WTC11 (cell line): ENCODE data around the gene OGT. TPM values are rescaled to one million over a fixed set of nuclear protein-coding genes. Genes with fewer than 3 reads are reported as not detected.

Experiments used
- ATAC-seq: fragments of 200-7000 bp; cut with Tn5 transposase; 2 replicates; pipeline ENCODE4 v1.10.0; 2021; ENCODE audit warnings: mild to moderate bottlenecking, moderate library complexity
- CTCF ChIA-PET: fragments of 300-600 bp; sonication (Branson Sonifier 250); formaldehyde crosslinking; loops from one replicate; lab custom pipeline; 2021; ENCODE audit warnings: antibody characterized with exemption; lab: Charles Lee
- POLR2A ChIA-PET: fragments of 350-600 bp; sonication (Branson Sonifier 250); formaldehyde crosslinking; loops from one replicate; lab custom pipeline; 2021; ENCODE audit warnings: antibody characterized with exemption; lab: Charles Lee
- DNase-seq: peaks from one replicate; pipeline ENCODE4 v3.0.0; 2021; ENCODE audit warnings: low spot score
- H3K27ac Mint-ChIP-seq: 2 replicates; pipeline ENCODE4 v1.8.0; 2021; ENCODE audit warnings: mixed read lengths
- H3K27me3 Mint-ChIP-seq: 2 replicates; pipeline ENCODE4 v1.8.0; 2021; ENCODE audit warnings: low read depth, mild to moderate bottlenecking, moderate library complexity, mixed read lengths
- H3K36me3 Mint-ChIP-seq: 2 replicates; pipeline ENCODE4 v1.8.0; 2021; ENCODE audit warnings: mixed read lengths
- H3K4me1 Mint-ChIP-seq: 2 replicates; pipeline ENCODE4 v1.8.0; 2022; ENCODE audit warnings: mixed read lengths
- H3K4me3 Mint-ChIP-seq: 2 replicates; pipeline ENCODE4 v1.8.0; 2021; ENCODE audit warnings: mild to moderate bottlenecking, moderate library complexity, mixed read lengths
- H3K9me3 Mint-ChIP-seq: 2 replicates; pipeline ENCODE4 v1.8.0; 2021; ENCODE audit warnings: mixed read lengths
- ETV6 ChIP-seq: sonication (generic); formaldehyde crosslinking; IDR thresholded peaks from 2 replicates; pipeline ENCODE4 v1.8.1; 2022; ENCODE audit warnings: mild to moderate bottlenecking, missing genetic modification reagents
- JAZF1 ChIP-seq: fragments of 250-450 bp; sonication (Bioruptor Pico); IDR thresholded peaks from 2 replicates; pipeline ENCODE4 v1.9.0; 2021; ENCODE audit warnings: moderate library complexity, mild to moderate bottlenecking, inconsistent platforms
- NFYB ChIP-seq: sonication (generic); formaldehyde crosslinking; conservative IDR thresholded peaks from 2 replicates; pipeline ENCODE4 v1.8.0; 2022; ENCODE audit warnings: low read depth, missing genetic modification reagents
- NR2C2 ChIP-seq: sonication (generic); formaldehyde crosslinking; IDR thresholded peaks from 2 replicates; pipeline ENCODE4 v1.8.0; 2022; ENCODE audit warnings: mild to moderate bottlenecking, missing genetic modification reagents
- RELA ChIP-seq: sonication (generic); formaldehyde crosslinking; IDR thresholded peaks from 2 replicates; pipeline ENCODE4 v1.8.1; 2022; ENCODE audit warnings: missing genetic modification reagents, mild to moderate bottlenecking, borderline replicate concordance
- SP1 ChIP-seq: sonication (generic); formaldehyde crosslinking; conservative IDR thresholded peaks from 2 replicates; pipeline ENCODE4 v1.8.1; 2022; ENCODE audit warnings: missing genetic modification reagents
- TEAD1 ChIP-seq: sonication (generic); formaldehyde crosslinking; IDR thresholded peaks from 2 replicates; pipeline ENCODE4 v1.8.0; 2022; ENCODE audit warnings: mild to moderate bottlenecking, missing genetic modification reagents
- total RNA-seq: library from RNA; stranded (reverse); gene quantifications from 3 replicates; pipeline ENCODE4 v1.2.3, GENCODE V29; 2021
- TF ChIP-seq, protein P1 (sequence below): sonication (generic); formaldehyde crosslinking; IDR thresholded peaks from 2 replicates; pipeline ENCODE4 v1.8.1; 2023; ENCODE audit warnings: mild to moderate bottlenecking, missing genetic modification reagents
- TF ChIP-seq, protein P2 (sequence below): sonication (generic); formaldehyde crosslinking; IDR thresholded peaks from 2 replicates; pipeline ENCODE4 v1.8.1; 2023; ENCODE audit warnings: mild to moderate bottlenecking, missing genetic modification reagents, moderate library complexity
- TF ChIP-seq, protein P3 (sequence below): fragments of 250-450 bp; sonication (Bioruptor Pico); conservative IDR thresholded peaks from 2 replicates; pipeline ENCODE4 v1.9.0; 2021; ENCODE audit warnings: mild to moderate bottlenecking
- TF ChIP-seq, protein P4 (sequence below): sonication (generic); formaldehyde crosslinking; IDR thresholded peaks from 2 replicates; pipeline ENCODE4 v1.8.0; 2023; ENCODE audit warnings: missing genetic modification reagents, mild to moderate bottlenecking, borderline replicate concordance
- TF ChIP-seq, protein P5 (sequence below): sonication (generic); formaldehyde crosslinking; IDR thresholded peaks from 2 replicates; pipeline ENCODE4 v1.8.0; 2022; ENCODE audit warnings: mild to moderate bottlenecking, missing genetic modification reagents
- TF ChIP-seq, protein P6 (sequence below): sonication (generic); formaldehyde crosslinking; IDR thresholded peaks from 2 replicates; pipeline ENCODE4 v1.8.0; 2023; ENCODE audit warnings: missing genetic modification reagents
- TF ChIP-seq, protein P7 (sequence below): fragments of 250-450 bp; sonication (Bioruptor Pico); IDR thresholded peaks from 2 replicates; pipeline ENCODE4 v1.9.0; 2021; ENCODE audit warnings: mild to moderate bottlenecking, borderline replicate concordance

The OGT gene
- total RNA-seq, 1 experiment from 2014 or later, result 126 TPM

DNA sequence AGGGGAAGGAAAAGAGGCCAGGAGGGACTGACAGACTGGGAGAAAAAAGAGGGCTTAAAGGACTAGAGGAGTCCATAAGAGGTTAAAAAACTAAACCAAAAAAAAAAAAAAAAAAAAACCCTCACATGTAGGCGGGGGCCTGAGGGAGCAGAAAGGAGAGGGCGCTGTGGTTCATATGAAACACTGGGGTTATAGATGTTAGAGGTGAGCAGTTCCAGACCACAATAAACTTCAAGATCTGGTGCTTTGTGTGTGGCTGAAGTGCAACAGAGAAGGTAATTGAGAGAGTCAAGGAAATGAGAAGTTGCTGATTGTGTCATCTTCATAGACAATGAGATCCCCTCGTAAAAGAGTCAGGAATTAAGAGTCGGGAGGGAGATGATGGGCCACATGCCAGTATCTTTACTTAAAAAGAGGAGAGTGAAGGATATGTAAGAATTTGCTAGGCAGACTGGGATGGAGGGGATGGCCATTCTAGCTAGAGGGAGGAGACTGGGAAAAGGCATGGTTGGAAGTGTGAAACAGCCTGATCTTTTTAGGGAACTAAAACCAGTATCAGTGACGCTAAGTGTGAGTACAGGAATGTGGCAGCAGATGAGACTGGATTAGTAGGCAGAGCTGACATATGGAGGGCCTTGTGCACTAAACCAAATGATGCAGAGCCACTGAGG, 18.4 kb upstream of the OGT start (continued):
- TF ChIP-seq, protein P1, sequence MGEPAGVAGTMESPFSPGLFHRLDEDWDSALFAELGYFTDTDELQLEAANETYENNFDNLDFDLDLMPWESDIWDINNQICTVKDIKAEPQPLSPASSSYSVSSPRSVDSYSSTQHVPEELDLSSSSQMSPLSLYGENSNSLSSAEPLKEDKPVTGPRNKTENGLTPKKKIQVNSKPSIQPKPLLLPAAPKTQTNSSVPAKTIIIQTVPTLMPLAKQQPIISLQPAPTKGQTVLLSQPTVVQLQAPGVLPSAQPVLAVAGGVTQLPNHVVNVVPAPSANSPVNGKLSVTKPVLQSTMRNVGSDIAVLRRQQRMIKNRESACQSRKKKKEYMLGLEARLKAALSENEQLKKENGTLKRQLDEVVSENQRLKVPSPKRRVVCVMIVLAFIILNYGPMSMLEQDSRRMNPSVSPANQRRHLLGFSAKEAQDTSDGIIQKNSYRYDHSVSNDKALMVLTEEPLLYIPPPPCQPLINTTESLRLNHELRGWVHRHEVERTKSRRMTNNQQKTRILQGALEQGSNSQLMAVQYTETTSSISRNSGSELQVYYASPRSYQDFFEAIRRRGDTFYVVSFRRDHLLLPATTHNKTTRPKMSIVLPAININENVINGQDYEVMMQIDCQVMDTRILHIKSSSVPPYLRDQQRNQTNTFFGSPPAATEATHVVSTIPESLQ (CRISPR knock-in tag), result no peak
- TF ChIP-seq, protein P2, sequence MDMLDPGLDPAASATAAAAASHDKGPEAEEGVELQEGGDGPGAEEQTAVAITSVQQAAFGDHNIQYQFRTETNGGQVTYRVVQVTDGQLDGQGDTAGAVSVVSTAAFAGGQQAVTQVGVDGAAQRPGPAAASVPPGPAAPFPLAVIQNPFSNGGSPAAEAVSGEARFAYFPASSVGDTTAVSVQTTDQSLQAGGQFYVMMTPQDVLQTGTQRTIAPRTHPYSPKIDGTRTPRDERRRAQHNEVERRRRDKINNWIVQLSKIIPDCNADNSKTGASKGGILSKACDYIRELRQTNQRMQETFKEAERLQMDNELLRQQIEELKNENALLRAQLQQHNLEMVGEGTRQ (CRISPR knock-in tag), result no peak
- TF ChIP-seq, protein P3, sequence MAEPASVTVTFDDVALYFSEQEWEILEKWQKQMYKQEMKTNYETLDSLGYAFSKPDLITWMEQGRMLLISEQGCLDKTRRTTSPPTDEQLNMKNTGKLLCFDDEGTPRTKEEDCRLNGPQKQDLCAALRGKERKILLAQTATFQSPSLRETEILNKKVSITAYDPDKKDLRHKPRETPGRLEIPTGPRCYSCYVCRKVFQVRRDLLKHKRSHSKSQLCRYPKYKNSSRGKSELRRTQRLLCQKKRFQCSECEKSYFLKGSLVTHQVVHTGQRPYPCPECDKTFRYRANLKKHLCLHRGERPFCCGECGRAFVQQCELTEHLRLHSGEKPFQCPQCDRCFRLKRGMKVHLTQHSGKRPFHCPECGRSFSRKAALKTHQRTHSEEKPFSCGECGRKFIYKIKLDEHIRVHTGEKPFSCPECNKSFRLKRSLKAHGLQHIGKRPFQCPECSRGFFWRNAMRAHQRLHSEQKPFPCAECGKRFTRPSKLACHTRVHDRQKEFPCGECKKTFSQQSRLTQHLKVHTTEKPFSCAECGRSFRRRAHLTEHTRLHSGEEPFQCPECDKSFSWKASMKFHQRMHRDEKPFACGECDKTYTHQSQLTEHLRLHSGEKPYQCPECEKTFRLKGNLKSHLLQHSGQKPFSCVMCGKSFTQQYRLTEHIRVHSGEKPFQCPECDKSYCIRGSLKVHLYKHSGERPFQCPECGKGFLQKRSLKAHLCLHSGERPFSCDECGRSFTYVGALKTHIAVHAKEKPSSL (CRISPR knock-in tag), result no peak

DNA sequence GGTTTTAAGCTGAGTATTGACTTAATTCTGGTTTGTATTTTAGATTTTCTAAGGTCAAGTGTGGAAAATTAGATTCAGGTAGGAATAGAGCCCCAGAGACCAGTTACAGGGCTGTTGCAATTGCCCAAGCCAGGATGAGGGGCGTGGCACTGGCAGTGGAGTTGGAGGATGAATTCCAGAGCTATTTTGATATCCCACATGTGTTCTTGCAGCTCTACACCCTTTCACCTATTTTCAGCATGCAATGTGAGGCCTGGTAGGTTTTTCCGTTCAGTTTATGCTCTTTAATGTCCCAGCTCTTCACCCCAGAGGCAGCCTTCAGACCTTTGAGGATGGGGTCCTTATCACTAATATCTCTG, 17.9 kb upstream of the OGT start:
- no peaks in the 10 kb centered on the region for H3K27me3 Mint-ChIP-seq
- H3K9me3 Mint-ChIP-seq, result peaks cover 8% of the 10 kb centered on the region
- TF ChIP-seq, protein P4, sequence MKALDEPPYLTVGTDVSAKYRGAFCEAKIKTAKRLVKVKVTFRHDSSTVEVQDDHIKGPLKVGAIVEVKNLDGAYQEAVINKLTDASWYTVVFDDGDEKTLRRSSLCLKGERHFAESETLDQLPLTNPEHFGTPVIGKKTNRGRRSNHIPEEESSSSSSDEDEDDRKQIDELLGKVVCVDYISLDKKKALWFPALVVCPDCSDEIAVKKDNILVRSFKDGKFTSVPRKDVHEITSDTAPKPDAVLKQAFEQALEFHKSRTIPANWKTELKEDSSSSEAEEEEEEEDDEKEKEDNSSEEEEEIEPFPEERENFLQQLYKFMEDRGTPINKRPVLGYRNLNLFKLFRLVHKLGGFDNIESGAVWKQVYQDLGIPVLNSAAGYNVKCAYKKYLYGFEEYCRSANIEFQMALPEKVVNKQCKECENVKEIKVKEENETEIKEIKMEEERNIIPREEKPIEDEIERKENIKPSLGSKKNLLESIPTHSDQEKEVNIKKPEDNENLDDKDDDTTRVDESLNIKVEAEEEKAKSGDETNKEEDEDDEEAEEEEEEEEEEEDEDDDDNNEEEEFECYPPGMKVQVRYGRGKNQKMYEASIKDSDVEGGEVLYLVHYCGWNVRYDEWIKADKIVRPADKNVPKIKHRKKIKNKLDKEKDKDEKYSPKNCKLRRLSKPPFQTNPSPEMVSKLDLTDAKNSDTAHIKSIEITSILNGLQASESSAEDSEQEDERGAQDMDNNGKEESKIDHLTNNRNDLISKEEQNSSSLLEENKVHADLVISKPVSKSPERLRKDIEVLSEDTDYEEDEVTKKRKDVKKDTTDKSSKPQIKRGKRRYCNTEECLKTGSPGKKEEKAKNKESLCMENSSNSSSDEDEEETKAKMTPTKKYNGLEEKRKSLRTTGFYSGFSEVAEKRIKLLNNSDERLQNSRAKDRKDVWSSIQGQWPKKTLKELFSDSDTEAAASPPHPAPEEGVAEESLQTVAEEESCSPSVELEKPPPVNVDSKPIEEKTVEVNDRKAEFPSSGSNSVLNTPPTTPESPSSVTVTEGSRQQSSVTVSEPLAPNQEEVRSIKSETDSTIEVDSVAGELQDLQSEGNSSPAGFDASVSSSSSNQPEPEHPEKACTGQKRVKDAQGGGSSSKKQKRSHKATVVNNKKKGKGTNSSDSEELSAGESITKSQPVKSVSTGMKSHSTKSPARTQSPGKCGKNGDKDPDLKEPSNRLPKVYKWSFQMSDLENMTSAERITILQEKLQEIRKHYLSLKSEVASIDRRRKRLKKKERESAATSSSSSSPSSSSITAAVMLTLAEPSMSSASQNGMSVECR, result no peak
- TF ChIP-seq SP1 (CRISPR knock-in tag), result no peak
- TF ChIP-seq, protein P5, sequence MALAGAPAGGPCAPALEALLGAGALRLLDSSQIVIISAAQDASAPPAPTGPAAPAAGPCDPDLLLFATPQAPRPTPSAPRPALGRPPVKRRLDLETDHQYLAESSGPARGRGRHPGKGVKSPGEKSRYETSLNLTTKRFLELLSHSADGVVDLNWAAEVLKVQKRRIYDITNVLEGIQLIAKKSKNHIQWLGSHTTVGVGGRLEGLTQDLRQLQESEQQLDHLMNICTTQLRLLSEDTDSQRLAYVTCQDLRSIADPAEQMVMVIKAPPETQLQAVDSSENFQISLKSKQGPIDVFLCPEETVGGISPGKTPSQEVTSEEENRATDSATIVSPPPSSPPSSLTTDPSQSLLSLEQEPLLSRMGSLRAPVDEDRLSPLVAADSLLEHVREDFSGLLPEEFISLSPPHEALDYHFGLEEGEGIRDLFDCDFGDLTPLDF, result no peak
- no peak for TF ChIP-seq NFYB (CRISPR knock-in tag)
- no peak for TF ChIP-seq RELA
- TF ChIP-seq, protein P6, sequence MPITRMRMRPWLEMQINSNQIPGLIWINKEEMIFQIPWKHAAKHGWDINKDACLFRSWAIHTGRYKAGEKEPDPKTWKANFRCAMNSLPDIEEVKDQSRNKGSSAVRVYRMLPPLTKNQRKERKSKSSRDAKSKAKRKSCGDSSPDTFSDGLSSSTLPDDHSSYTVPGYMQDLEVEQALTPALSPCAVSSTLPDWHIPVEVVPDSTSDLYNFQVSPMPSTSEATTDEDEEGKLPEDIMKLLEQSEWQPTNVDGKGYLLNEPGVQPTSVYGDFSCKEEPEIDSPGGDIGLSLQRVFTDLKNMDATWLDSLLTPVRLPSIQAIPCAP (CRISPR knock-in tag), result no peak
- TF ChIP-seq, protein P7, sequence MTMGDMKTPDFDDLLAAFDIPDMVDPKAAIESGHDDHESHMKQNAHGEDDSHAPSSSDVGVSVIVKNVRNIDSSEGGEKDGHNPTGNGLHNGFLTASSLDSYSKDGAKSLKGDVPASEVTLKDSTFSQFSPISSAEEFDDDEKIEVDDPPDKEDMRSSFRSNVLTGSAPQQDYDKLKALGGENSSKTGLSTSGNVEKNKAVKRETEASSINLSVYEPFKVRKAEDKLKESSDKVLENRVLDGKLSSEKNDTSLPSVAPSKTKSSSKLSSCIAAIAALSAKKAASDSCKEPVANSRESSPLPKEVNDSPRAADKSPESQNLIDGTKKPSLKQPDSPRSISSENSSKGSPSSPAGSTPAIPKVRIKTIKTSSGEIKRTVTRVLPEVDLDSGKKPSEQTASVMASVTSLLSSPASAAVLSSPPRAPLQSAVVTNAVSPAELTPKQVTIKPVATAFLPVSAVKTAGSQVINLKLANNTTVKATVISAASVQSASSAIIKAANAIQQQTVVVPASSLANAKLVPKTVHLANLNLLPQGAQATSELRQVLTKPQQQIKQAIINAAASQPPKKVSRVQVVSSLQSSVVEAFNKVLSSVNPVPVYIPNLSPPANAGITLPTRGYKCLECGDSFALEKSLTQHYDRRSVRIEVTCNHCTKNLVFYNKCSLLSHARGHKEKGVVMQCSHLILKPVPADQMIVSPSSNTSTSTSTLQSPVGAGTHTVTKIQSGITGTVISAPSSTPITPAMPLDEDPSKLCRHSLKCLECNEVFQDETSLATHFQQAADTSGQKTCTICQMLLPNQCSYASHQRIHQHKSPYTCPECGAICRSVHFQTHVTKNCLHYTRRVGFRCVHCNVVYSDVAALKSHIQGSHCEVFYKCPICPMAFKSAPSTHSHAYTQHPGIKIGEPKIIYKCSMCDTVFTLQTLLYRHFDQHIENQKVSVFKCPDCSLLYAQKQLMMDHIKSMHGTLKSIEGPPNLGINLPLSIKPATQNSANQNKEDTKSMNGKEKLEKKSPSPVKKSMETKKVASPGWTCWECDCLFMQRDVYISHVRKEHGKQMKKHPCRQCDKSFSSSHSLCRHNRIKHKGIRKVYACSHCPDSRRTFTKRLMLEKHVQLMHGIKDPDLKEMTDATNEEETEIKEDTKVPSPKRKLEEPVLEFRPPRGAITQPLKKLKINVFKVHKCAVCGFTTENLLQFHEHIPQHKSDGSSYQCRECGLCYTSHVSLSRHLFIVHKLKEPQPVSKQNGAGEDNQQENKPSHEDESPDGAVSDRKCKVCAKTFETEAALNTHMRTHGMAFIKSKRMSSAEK (CRISPR knock-in tag), result no peak
- TF ChIP-seq, protein P1 (CRISPR knock-in tag), result no peak
- TF ChIP-seq NR2C2, result no peak
- no peak for TF ChIP-seq JAZF1
- TF ChIP-seq ETV6 (CRISPR knock-in tag), result no peak
- no peak for TF ChIP-seq TEAD1 (CRISPR knock-in tag)

More for the DNA sequence above, 17.9 kb upstream of the OGT start:
- Mint-ChIP-seq H3K36me3 (no peaks in the 10 kb centered on the region; the same call in 1 of the 2 replicates), H3K27ac (no peak overlapping the region), H3K4me3 (no peak overlapping the region), H3K4me1 (peaks cover 3% of the 10 kb centered on the region)
- ChIA-PET POLR2A (no interaction called here), CTCF (no interaction called here)
- DNase-seq (no peak), ATAC-seq (no peak)
